GM12874 (cell line): ENCODE measurements around the gene ADAMTS12.

Source experiments
- TF ChIP-seq, protein P1 (sequence below): IDR thresholded peaks from 2 replicates; pipeline ENCODE4 v1.5.1; 2011; ENCODE audit warnings: low read depth, mild to moderate bottlenecking, control low read depth, low read length, moderate library complexity; ENCODE audit not compliant: insufficient read depth

ADAMTS12 gene

DNA sequence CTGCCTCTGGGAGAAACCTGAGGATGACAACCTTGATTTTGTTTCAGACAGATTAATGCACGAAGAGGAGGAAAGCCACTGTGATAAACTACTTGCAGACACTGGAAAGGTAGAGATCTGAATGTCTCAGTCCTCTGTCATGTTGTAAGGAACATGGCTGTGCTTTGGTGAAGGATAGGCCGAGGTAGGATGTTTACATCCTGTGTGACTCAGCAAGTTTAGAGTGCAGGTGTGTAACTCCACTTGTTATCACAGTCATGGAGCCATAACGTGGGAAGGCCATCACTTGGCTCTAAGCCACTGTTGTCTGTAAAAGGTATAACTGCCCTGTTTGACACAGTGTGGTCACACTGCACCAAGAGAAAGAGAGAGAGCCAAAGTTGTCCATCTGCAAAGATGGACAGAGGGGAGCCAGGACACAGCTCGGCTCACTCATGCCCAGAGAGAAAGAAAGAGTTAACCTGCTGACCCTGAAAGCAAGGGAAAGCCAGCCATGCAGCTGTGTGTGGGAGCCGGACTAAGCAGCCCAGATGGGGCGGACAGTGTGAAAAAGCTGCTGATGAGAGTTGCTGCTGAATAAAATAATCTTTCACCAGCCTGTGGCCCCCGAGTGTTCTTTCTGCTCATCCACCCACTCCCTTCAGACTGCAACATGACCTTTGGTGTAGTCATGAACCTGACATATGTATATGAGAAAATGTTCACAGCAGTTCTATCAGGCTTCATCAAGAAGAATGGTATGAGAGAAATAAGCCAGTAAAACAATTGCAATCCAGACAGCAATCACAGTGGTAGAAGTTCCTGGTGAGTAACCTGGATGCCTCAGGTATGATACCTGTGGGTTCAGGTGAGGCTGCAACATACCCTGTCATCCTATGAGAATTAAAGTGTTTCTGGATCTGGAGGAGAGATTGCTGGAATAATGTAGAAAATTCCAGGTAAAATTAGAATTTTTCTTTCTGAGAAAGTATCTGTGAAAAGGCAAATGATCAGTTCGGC, 335.2 kb downstream of the ADAMTS12 start:
- TF ChIP-seq, protein P1, sequence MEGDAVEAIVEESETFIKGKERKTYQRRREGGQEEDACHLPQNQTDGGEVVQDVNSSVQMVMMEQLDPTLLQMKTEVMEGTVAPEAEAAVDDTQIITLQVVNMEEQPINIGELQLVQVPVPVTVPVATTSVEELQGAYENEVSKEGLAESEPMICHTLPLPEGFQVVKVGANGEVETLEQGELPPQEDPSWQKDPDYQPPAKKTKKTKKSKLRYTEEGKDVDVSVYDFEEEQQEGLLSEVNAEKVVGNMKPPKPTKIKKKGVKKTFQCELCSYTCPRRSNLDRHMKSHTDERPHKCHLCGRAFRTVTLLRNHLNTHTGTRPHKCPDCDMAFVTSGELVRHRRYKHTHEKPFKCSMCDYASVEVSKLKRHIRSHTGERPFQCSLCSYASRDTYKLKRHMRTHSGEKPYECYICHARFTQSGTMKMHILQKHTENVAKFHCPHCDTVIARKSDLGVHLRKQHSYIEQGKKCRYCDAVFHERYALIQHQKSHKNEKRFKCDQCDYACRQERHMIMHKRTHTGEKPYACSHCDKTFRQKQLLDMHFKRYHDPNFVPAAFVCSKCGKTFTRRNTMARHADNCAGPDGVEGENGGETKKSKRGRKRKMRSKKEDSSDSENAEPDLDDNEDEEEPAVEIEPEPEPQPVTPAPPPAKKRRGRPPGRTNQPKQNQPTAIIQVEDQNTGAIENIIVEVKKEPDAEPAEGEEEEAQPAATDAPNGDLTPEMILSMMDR = no peak

DNA sequence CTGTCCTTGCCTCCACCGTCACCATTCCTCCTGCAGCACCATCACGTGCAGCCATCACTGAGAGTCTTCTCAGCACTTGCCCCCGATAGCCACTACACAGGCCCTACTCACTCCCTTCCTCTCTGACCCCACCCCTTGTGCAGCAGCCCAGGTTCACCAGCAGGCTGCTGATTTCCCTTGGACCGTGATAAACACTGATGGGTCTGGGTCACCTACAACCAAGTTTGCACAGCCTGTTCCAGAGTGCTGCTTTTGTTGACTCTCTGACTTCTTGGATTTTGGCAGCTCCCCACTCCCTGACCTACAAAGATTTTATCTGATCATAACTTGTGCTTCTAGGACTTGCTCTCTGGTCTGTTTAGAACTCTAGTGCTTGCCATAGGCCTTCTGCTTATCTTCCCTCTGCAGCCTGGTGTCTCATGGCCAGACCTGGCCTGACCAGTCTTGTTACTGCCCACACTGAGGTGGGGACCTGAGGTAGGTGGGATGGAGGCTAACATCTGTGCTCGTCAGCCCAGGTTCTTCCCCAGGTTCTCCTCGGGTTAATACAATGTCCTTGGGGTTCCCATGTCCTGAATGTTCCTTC, 341.7 kb downstream of the ADAMTS12 start:
- TF ChIP-seq, protein P1 = no peak

DNA sequence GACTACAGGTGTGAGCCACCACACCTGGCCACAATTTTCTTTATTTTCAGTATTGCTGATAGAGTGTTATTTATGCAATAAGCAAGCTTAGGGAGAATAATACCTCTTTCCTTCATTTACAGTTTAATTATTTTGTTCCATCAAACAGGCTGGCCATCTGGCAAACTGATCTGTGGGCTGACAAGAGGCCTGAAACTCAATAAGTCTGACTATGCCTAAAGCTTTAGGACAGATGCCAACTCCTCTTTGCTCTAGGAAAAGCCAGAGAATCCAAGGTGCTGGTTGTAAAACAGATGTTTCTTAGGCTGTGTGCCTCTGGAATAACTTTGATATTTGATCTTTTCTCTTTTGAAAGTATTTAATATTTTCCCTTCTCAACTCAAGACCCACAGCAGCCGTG, 352.6 kb downstream of the ADAMTS12 start:
- TF ChIP-seq, protein P1 = no peak

DNA sequence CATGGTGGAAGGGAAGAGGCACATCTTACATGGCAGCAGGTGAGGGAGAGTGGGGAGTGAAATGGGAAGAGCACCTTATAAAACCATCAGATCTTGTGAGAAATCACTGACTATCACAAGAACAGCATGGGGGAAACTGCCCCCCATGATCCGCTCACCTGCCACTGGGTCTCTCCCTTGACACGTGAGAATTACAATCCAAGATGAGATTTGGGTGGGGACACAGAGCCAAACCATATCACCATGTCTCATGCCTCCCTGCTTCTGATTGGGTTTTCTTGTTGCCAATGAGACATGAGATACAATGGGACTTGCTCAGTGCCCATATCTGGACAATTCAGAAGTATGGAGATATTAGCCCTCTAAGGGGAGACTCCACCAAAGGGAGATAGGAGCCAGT, 353.6 kb downstream of the ADAMTS12 start:
- TF ChIP-seq, protein P1 = no peak

DNA sequence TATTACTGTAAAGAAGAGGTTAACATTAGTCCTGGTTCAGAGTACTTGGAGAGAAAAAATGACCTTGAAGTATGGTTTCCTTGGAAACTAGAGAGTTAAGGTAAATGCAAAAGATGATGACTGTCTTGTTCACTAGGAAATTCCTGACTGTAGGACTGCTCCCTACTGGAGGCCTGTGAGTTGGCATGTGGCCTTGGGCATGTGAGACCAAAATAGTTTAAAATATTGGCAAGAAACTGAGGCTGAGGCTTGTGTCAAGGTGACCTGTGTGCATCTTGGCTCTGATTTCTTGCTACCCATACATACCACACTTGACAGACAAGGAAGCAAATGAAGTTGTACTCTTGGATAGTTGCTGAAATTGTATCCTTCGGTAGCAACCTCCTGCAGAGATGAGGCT, 354.6 kb downstream of the ADAMTS12 start:
- TF ChIP-seq, protein P1 = no peak

DNA sequence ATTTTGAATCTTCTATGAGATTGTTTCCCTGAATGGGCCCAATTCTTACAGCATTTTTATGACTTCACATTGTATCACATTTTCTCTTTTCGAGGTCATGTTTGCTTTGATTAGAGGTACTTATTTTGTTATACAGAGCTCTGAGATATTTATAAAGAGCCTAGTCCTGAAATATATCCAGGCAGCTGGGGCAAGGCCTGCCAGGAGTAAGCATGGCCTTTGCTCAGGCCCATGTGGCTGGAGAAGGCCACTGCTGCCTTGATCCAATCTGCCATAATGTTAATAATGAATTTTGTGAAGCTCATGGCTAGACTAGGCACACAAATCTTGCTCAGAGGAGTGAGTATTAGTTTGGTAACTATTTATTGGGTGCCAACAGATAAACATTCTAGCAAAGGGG, 355.0 kb downstream of the ADAMTS12 start:
- TF ChIP-seq, protein P1 = no peak

DNA sequence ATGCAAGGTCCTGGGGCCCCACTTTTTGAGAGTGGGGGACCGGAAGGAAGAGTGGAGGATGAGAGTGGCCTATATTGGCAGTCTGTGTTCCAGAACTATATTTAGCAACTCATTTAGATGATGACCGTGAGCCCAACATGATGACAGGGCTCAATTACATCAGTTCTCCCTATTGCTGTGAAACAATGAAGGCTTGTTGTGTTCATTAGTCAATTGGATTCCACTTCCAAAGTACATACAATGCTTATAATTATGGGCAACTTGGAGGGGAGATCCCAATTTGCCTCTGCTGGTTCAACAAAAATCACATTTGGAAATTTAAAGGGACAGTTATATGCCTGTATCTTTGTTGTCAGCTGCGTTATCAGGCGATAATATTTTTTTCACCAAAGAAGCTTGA, 360.0 kb downstream of the ADAMTS12 start:
- TF ChIP-seq, protein P1 = no peak
